SK-N-MC (cell line): Measurements from ENCODE around the gene RNU7-1.

Experiments used
- EZH2 ChIP-seq: fragments of 200-600 bp; sonication (generic); IDR thresholded peaks from one replicate; pipeline ENCODE4 v1.6.1; 2017; ENCODE audit warnings: antibody characterized with exemption
- FOXP2 ChIP-seq: optimal IDR thresholded peaks from 2 replicates; pipeline ENCODE3; 2011; ENCODE audit warnings: mild to moderate bottlenecking, moderate library complexity; ENCODE audit not compliant: insufficient read depth; ENCODE audit errors: extremely low read length, control extremely low read depth
- POLR2AphosphoS5 ChIP-seq: IDR thresholded peaks from 2 replicates; pipeline ENCODE4 v1.6.1; 2012; ENCODE audit warnings: mild to moderate bottlenecking, low read depth, low read length, borderline replicate concordance

DNA sequence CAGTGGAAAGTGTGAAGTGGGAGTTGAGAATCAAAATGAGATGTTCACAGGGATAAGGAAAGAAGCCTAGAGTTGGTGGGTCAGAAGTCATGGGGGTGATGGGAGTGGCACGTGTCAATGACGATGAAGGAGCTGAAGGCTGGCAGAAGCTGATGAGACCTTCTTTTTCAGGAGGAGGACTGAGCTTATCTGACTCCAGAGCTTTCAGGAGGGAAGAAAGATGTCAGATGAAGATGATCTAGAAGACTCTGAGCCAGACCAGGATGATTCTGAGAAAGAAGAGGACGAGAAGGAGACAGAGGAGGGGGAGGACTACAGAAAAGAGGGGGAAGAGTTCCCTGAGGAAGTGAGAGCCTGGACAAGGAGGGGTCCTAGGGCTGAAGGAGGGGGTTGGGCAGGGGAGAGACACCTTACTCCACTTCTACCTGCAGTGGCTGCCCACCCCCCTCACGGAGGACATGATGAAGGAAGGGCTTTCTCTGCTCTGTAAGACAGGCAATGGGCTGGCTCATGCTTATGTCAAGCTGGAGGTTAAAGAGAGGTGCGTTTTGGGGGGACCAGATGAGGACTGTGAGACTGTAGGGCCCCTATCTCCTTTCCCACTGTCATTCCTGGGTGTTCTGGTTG, 38.1 kb upstream of the RNU7-1 start:
- TF ChIP-seq POLR2AphosphoS5, result no peak
- no peak for TF ChIP-seq EZH2
- TF ChIP-seq FOXP2, result no peak
